ENCODE measurements around the gene SHQ1.
A peak's percentile ranks its signal among the peaks of the same experiment; 100 is the strongest.
"Not testable (repeated sequence)": the region's sequence is repeated elsewhere in the genome, so short reads cannot be mapped to it uniquely, and the experiment has no call there.

The SHQ1 gene

GRCh38 chr3:72748659-72749058 lies 99.6 kb downstream of the SHQ1 start:
- DNase-seq (ENCODE audit: low read depth in 2 of 2): no peak

GRCh38 chr3:72746430-72747411 lies 101.5 kb downstream of the SHQ1 start:
- DNase-seq (ENCODE audit: low read depth in 2 of 2): no peak

- DNase-seq (ENCODE audit: low read depth in 2 of 2): no peak
Measured at GRCh38 chr3:72745146-72745999, 102.9 kb downstream of the SHQ1 start.

- DNase-seq (ENCODE audit: low read depth in 2 of 2): no peak
Measured at GRCh38 chr3:72744330-72744729, 103.9 kb downstream of the SHQ1 start.

DNA sequence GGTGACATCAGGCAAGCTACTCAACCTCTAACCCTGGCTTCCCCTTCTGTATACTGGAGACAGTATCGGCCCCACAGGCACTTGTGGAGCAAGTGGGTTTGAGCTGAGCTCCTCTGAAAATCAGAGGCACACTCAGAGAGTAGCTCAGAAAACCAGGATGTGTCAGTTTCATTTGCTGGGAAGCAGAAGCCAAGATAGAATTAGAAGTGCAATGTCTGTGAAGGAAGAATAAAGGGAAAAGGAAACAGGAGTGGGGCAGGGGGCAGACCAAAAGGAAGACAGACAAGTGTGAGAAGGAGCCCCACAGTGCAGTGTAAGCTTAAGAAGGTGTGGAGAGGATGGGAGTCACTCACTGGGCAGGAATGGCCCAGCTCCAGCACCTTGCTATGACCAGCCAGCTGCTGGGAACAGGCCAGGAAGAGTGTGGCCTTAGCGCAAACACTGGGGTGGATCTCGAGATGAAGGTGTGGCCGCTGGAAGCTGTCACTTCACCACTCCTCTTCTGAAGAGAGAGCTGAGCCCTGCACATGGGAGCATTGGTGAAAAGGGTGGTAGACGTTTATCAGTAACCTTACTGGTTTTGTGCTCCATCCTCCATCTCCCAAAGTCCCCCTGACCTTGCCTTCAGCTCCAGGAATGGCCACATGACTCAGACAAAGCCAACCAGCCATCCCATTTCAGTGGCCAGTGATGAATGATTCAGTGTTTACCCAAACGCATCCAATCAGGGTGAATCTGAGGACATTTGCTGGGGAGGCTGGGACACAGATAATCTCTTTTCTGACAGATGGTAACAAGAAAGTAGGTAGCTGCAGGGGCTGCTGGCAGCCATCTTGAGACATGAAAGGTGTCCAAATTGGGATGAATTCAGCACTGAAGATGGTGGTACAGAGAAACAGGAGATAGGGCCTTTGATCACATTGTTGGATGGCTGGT lies 108.4 kb downstream of the SHQ1 start:
- DNase-seq (ENCODE audit: low read depth in 2 of 2): no peak

DNA sequence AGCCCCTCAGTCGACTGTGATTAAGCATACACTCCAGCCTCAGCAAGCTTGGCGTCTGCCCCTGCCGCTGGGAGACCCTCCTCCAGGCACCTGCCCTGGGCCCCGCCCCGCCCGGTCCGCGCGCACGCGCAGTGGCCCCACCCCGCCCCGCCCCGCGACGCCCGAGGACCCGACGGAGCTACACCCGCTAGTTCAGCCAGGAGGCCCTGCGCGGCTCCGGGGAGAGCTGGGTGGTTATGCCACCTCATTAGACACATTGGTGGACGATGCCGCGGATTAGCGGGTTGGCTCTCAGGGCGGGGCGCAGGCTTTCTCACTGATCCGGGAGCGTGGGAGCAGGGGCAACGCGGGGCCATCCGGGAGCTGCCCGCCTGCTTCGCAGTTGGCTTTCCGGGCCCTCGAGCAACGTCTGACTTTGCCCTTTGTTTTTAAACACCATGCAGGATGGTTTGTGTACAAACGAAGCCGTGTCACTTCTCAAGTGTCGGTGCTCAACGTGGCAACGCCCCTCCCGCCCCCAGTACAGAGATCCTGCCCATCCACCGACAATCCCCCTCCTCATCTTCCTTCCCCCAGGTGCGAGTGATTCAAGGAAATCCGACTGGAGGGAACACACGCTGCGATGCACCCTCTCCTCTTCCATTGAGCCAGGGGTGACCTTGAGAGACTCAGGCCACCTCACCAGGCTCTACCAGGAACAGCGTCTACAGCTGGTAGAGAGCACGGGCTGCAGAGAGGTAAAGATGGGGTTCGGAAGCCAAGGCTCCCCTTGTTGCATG lies 109.3 kb downstream of the SHQ1 start:
- peak; percentile 45 to 55 for DNase-seq (ENCODE audit: low read depth in 2 of 2)

- not testable (repeated sequence) for DNase-seq (ENCODE audit: low read depth in 2 of 2)
Measured at GRCh38 chr3:72735072-72735471, 113.2 kb downstream of the SHQ1 start.

DNA sequence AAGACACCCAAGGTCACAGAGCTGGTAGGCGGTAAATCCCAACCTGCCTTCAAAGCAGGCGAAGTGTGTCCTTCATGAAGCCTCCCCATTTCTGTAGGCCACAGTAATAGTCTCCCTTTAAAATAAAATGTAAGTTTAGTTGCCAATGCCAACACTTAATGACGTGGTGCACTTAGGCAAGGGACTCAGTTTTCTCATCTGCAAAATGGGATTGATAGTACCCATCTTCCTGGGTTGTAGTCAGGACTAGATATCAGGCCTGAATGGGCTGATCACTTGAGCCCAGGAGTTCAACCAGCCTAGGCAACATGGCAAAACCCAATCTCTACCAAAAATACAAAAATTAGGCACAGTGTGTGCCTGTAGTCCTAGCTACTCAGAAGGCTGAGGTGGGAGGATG lies 114.6 kb downstream of the SHQ1 start:
- DNase-seq (ENCODE audit: low read depth in 2 of 2): no peak

- not testable (repeated sequence) for DNase-seq (ENCODE audit: low read depth in 2 of 2)
Measured at GRCh38 chr3:72732666-72733345, 115.4 kb downstream of the SHQ1 start.

DNA sequence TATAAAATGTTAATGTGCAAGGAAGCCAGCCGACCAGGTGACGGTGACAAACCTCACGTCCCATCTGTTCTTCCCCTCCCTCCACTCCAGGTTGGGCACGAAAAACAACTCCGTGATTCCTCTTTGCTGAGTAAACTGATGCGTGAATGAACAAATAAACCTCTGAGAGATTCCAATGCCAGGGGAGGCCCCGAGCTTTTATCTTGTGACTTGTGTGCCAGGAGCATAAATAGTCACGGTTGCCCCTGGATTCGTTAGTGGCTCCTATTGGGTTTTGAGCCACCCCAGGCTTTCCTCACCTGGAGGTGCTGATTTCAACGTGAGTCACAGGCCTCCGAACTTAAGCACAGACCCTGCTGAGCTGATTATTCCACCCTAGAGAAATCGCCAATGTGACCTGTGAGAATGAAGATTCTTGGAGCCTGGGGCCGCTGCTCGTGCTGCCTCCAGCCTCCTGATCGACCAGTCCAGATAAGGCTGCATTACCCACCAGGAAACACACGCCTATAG lies 119.2 kb downstream of the SHQ1 start:
- DNase-seq (ENCODE audit: low read depth in 2 of 2): no peak

DNA sequence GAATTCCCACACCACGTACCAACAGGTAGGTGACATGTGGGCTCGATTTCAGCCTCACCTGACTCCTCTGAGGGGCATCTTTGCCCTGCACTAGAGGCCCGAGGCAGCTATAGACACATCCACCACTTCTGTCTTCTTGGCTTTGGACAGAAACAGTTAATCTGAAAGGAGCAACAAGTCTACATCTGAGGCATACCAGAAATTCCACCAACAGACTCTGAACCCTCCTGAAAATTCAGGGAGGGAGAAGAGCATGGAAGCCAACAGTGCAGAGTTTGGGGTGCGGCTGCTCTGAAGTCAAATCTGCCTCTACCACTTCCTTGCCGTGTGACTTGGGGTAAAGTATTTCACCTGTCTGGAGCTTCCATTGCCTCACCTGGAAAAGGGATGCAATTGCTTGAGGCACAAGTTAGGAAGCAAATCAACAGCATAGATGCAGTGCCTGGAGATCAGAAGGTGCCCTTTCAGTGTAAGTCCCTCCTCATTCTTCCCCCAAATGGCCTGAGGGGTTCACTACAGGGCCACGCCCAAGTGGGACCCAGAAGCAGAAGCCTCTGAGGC lies 119.8 kb downstream of the SHQ1 start:
- no peak for DNase-seq (ENCODE audit: low read depth in 2 of 2)

GRCh38 chr3:72727726-72728125 lies 120.5 kb downstream of the SHQ1 start:
- no peak for DNase-seq (ENCODE audit: low read depth in 2 of 2)

GRCh38 chr3:72727172-72727571 lies 121.1 kb downstream of the SHQ1 start:
- DNase-seq (ENCODE audit: low read depth in 2 of 2): no peak

- DNase-seq (ENCODE audit: low read depth in 2 of 2): no peak
Measured at GRCh38 chr3:72725229-72725628, 123.0 kb downstream of the SHQ1 start.

- DNase-seq (ENCODE audit: low read depth in 2 of 2): no peak
Measured at GRCh38 chr3:72724070-72724469, 124.2 kb downstream of the SHQ1 start.

GRCh38 chr3:72722930-72723726 lies 125.1 kb downstream of the SHQ1 start:
- peak in 1 of 2 donors; percentile 3 for DNase-seq (ENCODE audit: low read depth in 2 of 2)

DNA sequence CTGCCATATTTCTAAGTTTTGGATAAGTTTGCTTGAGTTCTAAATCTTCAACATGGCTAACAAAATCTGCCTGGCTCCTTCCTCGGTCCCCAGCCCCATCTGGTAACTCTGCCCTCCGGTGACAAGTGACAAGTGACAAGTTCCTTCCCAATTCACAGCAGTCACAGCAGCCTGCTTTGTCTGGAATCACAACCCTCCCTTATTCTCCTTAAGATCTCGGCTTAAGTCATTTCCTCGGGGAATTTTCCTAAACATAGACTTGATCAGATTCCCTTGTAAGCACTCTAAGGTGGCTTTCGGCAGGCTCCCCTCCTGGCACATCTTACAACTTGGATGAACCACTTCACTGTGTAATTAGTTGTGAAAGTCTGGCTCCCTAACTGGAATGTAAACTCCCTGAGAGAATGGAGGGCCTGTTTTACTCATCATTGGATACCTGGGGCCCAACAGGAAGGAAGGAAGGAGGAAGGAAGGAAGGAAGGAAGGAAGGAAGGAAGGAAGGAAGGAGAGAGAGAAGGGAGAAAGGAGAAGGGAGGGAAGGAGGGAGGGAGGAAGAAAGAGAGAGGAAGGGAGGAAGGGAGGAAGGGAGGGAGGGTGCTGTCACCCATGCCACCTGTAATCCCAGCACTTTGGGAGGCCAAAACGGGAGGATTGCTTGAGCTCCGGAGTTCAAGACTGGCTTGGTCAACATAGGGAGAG lies 126.4 kb downstream of the SHQ1 start:
- DNase-seq (ENCODE audit: low read depth in 2 of 2): no peak

- DNase-seq (ENCODE audit: low read depth in 2 of 2): no peak
Measured at GRCh38 chr3:72720566-72720965, 127.7 kb downstream of the SHQ1 start.
